GM12865 (cell line): ENCODE measurements around the gene TEX35.
A peak's percentile ranks its signal among the peaks of the same experiment; 100 is the strongest.

Experiments used
- DNase-seq: peaks from one replicate; pipeline ENCODE4 v3.0.0; 2010; ENCODE audit warnings: low read depth
- H3K4me3 ChIP-seq: 2 replicates; pipeline ENCODE4 v1.5.1; 2011; ENCODE audit warnings: mild to moderate bottlenecking, low read depth, low read length, control low read depth
- TF ChIP-seq, protein P1 (sequence below): IDR thresholded peaks from 2 replicates; pipeline ENCODE4 v1.5.1; 2011; ENCODE audit warnings: low read length, control low read depth, low read depth, inconsistent platforms; ENCODE audit not compliant: insufficient read depth; ENCODE audit errors: missing control alignments

The TEX35 gene

DNA sequence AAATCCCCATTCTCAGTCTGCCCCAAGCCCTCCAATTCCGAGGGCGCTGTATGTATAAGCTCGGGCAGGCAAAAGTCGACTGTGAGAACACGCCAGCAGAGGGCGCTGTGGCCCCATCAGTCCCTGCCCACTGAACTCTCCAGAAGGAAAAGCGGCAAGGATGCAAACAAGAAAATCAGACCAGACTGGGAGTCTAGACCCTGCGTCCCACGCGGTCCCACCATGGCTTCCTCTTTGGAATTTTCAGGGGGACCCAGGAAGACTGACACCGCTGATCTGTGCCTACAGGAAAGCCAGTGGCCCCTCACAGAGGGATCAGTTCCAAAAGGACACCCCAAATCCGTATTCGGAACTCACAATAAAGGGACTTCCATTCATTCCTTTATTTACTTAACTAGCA, 19.5 kb downstream of the TEX35 start:
- H3K4me3 ChIP-seq: no peak overlapping the region
- peak; percentile 79 for DNase-seq
- TF ChIP-seq, protein P1, sequence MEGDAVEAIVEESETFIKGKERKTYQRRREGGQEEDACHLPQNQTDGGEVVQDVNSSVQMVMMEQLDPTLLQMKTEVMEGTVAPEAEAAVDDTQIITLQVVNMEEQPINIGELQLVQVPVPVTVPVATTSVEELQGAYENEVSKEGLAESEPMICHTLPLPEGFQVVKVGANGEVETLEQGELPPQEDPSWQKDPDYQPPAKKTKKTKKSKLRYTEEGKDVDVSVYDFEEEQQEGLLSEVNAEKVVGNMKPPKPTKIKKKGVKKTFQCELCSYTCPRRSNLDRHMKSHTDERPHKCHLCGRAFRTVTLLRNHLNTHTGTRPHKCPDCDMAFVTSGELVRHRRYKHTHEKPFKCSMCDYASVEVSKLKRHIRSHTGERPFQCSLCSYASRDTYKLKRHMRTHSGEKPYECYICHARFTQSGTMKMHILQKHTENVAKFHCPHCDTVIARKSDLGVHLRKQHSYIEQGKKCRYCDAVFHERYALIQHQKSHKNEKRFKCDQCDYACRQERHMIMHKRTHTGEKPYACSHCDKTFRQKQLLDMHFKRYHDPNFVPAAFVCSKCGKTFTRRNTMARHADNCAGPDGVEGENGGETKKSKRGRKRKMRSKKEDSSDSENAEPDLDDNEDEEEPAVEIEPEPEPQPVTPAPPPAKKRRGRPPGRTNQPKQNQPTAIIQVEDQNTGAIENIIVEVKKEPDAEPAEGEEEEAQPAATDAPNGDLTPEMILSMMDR: peak; percentile 86

DNA sequence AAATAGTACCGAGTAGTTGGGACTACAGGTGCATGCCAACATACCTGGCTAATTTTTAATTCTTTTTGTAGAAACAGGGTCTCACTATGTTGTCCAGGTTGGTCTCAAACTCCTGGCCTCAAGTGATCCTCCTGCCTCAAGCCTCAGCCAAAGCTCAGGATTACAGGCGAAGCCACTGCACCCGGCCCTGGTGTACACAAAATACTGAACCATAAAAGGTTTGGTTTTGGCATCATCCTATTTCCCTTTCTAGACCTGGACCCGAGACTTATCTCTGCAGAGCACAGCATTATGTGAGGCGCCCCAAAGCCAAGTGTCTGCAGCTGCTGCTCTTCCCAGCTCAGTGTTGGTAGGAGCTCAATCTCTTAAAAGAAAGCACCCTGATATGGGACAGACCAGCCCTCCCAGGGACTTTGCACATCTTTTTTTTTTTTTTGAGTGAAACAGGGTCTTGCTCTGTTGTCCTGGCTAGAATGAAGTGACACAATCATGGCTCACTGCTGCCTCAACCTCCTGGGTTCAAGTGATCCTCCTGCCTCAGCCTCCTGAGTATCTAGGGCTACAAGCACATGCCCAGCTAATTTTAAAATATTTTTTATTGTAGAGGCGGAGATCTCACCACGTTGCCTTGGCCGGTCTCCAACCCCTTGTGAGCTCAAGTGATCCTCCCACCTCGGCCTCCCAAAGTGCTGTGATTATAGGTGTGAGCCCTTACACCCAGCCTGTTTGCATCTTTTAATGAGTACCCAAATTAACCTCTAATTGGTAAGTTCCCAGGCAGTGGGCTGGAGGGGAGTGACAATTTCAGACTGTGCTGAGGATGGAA, 20.4 kb downstream of the TEX35 start:
- TF ChIP-seq, protein P1: no peak
- DNase-seq: no peak
- no peak overlapping the region for H3K4me3 ChIP-seq

DNA sequence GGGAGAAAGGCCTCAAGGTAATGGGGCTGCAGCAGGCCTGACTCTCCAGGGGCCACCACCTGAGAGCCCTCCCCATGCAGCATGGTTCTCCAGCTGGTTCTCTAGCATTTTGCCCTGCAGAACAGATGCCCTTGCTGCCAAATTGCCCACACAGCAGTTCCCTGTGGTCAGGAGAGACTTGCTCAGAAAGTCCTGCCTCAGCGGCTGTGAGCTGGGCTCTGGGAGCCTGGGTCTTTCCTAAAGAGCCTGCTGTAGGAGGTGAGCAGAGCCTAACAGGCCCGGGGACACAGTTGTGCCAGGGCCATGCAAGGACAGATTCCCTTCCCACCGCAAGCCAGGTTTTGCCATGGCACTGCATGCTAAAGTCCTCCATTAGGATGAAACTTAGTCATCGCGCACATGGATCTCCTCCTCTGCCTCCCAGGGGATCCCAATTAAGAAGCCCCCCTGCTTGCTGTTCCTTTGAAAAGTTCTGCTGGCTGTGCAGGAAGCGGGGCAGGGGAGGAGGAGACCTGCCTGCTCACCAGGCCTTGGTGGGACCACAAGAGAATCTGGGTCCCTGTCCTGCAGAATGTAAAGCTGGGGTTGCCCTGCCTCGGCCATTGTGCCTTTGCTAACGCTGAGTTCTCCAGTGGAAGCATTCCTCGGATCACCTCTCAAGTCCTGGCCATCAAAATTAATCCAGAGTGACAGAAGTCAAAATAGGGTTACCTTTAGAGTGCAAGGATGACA, 21.4 kb downstream of the TEX35 start:
- no peak overlapping the region for H3K4me3 ChIP-seq
- TF ChIP-seq, protein P1: no peak
- no peak for DNase-seq

DNA sequence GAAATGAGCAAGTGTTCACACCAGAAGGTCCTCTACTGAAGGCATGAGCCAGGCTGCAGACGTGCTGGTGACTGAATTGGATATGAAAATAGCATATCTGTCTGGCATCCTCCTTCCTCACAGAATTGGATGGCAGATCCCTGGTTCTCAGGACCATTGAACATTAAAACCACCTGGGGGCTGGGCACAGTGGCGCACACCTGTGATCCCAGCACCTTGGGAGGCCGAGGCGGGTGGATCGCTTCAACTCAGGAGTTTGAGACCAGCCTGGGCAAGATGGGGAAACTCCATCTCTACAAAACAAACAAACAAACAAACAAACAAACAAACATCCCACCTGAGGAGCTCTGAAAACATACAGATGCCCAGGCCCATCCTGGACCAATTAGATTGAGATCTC, 23.4 kb downstream of the TEX35 start:
- TF ChIP-seq, protein P1: no peak
- DNase-seq: no peak
- no peak overlapping the region for H3K4me3 ChIP-seq

DNA sequence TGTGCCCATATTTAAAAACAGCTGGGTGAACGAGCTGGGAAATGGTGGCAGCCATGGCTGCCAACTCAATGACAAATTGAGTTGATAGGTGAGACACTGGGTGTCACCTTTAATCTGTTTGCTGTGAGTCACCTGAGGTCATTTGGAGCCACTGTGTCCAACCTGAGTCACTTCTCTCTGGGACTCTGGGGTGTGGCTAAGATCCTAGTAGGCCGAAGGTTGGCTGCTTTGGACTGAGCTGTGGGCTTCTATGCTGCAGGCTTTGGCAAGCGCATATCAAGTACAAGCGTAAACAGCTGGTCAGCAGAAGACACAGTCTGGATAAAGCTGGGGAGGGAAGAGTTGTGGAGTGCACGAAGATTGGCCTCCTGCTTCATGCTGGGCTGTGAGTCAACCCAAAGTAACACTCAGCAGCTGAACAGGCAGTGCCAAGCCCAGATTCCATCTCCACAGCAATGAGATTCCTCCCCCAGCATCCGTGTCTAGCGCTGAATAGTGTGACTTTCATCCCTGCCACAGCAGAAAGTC, 24.0 kb downstream of the TEX35 start:
- no peak for DNase-seq
- TF ChIP-seq, protein P1: no peak
- no peak overlapping the region for H3K4me3 ChIP-seq

DNA sequence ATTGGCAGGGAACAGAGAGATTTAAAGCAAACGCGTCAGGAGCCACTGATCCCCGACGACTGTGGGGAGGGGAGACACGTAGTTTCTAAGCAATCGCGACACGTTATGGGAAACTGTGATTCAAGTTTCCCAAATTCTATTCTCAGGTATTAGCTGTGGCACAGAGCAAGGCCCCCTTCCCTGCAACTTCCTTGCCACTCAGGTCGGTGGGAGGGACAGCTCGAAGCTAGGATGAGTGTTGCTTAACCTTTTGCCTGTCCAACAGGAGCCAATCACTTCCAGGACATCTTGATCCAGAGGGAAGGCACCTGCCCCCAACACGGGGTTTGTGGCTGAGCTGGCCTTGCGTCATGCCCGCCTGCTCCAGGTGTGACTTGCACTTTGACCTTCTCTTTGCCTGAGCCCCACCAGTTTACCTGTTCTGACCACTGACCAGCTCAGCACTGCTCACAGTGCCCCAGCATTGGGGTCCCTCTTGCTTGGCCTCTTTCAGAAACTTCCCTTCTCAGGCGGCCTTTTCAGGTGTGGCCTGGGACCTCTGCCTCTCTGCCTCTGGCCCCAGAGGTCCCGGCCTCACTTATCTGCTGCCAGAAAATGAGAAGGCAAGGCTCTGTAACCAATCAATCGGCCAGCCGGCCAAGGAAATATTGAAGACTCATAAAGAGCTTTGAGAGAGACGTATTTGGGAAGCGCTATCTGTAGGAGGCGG, 24.6 kb downstream of the TEX35 start:
- H3K4me3 ChIP-seq: no peak overlapping the region
- TF ChIP-seq, protein P1: no peak
- DNase-seq: no peak
